ENCODE measurements around the gene ARMC8. TPM values are rescaled to one million over a fixed set of nuclear protein-coding genes. Genes with fewer than 3 reads are reported as not detected.

The ARMC8 gene
- polyA plus RNA-seq, 2 of the 4 experiments (the other 2 are of a cell fraction) = 25.6 to 45.7 TPM

- TF ChIP-seq SREBF2 (IDR thresholded peaks at IDR 0.05) (no peak), JUNB (IDR thresholded peaks at IDR 0.05) (no peak), SMC3 (IDR thresholded peaks at IDR 0.05) (no peak), TP53 (CRISPR knock-in tag; IDR thresholded peaks at IDR 0.05) (no peak), EHMT2 (IDR thresholded peaks at IDR 0.05; ENCODE audit: low read depth) (no peak), KDM1A (IDR thresholded peaks at IDR 0.05; ENCODE audit: low read depth) (no peak), MYC (IDR thresholded peaks at IDR 0.05; ENCODE audit: borderline replicate concordance, low read length) (no peak), GATA3 (IDR thresholded peaks at IDR 0.05; ENCODE audit: borderline replicate concordance) (no peak), FOSL2 (IDR thresholded peaks at IDR 0.05) (no peak), FOSL2 (CRISPR knock-in tag; IDR thresholded peaks at IDR 0.05) (no peak), HDAC2 (IDR thresholded peaks at IDR 0.05) (no peak)
- TF ChIP-seq, protein P1, sequence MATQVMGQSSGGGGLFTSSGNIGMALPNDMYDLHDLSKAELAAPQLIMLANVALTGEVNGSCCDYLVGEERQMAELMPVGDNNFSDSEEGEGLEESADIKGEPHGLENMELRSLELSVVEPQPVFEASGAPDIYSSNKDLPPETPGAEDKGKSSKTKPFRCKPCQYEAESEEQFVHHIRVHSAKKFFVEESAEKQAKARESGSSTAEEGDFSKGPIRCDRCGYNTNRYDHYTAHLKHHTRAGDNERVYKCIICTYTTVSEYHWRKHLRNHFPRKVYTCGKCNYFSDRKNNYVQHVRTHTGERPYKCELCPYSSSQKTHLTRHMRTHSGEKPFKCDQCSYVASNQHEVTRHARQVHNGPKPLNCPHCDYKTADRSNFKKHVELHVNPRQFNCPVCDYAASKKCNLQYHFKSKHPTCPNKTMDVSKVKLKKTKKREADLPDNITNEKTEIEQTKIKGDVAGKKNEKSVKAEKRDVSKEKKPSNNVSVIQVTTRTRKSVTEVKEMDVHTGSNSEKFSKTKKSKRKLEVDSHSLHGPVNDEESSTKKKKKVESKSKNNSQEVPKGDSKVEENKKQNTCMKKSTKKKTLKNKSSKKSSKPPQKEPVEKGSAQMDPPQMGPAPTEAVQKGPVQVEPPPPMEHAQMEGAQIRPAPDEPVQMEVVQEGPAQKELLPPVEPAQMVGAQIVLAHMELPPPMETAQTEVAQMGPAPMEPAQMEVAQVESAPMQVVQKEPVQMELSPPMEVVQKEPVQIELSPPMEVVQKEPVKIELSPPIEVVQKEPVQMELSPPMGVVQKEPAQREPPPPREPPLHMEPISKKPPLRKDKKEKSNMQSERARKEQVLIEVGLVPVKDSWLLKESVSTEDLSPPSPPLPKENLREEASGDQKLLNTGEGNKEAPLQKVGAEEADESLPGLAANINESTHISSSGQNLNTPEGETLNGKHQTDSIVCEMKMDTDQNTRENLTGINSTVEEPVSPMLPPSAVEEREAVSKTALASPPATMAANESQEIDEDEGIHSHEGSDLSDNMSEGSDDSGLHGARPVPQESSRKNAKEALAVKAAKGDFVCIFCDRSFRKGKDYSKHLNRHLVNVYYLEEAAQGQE (IDR thresholded peaks at IDR 0.05) = no peak
- TF ChIP-seq, protein P2, sequence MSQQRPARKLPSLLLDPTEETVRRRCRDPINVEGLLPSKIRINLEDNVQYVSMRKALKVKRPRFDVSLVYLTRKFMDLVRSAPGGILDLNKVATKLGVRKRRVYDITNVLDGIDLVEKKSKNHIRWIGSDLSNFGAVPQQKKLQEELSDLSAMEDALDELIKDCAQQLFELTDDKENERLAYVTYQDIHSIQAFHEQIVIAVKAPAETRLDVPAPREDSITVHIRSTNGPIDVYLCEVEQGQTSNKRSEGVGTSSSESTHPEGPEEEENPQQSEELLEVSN (IDR thresholded peaks at IDR 0.05; ENCODE audit: borderline replicate concordance, low read depth) = no peak
- TF ChIP-seq, protein P3, sequence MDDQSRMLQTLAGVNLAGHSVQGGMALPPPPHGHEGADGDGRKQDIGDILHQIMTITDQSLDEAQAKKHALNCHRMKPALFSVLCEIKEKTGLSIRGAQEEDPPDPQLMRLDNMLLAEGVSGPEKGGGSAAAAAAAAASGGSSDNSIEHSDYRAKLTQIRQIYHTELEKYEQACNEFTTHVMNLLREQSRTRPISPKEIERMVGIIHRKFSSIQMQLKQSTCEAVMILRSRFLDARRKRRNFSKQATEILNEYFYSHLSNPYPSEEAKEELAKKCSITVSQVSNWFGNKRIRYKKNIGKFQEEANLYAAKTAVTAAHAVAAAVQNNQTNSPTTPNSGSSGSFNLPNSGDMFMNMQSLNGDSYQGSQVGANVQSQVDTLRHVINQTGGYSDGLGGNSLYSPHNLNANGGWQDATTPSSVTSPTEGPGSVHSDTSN (IDR thresholded peaks at IDR 0.05) = no peak
- ATAC-seq = no peak
- ChIA-PET CTCF (interaction anchor here (1.7 kb wide), 1 partner anchor 176 kb away, joined by 4 read pairs; no protein-coding TSS in a partner anchor), POLR2A (no interaction called here)
- DNase-seq (ENCODE audit: low read depth in 1 of 2, low spot score in 1 of 2) = no peak
- Histone ChIP-seq H3K9me3 (no peaks in the 10 kb centered on the region), H3K4me3 (no peak overlapping the region), H3K4me2 (no peak overlapping the region), H3K4me1 (no peaks in the 10 kb centered on the region), H3K27ac (no peak overlapping the region)
- no peak for FAIRE-seq
- 89% methylated on average over 9 of the region's 9 CpGs for WGBS (ENCODE audit: missing lambda C conversion rate)
These were observed 57.9 kb downstream of the ARMC8 start for GRCh38 chr3:138245026-138245425.

DNA sequence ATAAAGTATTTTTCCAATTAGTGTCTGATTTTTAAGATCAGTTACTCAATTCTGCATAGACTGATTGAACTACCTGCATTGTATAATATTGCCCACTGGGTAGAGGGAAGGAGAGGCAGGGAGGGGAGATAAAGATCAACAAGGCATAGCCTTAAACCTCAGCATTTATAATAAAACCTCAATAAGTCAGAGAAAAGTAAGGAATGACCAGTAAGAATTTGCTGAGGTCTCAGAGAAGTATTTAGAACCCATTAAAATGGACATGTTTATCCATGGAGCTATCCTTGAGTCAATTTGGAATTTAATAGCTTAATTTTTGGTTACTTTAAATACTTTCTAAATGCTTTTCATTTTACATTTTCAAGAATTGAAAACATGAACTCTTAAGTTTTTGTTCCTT, 62.5 kb downstream of the ARMC8 start:
- DNase-seq (ENCODE audit: low read depth in 1 of 2, low spot score in 1 of 2) = no peak
- no peak for ATAC-seq
- TF ChIP-seq EP300 (IDR thresholded peaks at IDR 0.05) (no peak), SMC3 (IDR thresholded peaks at IDR 0.05) (no peak), POLR2A (IDR thresholded peaks at IDR 0.05; ENCODE audit: low read length) (no peak), RAD21 (conservative IDR thresholded peaks at IDR 0.05 in 1 of 2, IDR thresholded peaks at IDR 0.05 in 1 of 2) (no peak), ZNF302 (CRISPR knock-in tag; IDR thresholded peaks at IDR 0.05) (no peak), RFX5 (IDR thresholded peaks at IDR 0.05) (no peak)
- TF ChIP-seq, protein P4, sequence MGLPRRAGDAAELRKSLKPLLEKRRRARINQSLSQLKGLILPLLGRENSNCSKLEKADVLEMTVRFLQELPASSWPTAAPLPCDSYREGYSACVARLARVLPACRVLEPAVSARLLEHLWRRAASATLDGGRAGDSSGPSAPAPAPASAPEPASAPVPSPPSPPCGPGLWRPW (IDR thresholded peaks at IDR 0.05) = no peak
- Histone ChIP-seq H3K4me1 (peaks cover 7% of the 10 kb centered on the region; the same call in 1 of the 3 replicates), H3K9me3 (no peaks in the 10 kb centered on the region), H3K4me2 (no peak overlapping the region), H3K27ac (no peak overlapping the region), H3K4me3 (no peak overlapping the region)
- ChIA-PET CTCF (interaction anchor here (0.6 kb wide), 1 partner anchor 98 kb away, joined by 4 read pairs; no protein-coding TSS in a partner anchor), POLR2A (no interaction called here)
- no peak for FAIRE-seq

DNA sequence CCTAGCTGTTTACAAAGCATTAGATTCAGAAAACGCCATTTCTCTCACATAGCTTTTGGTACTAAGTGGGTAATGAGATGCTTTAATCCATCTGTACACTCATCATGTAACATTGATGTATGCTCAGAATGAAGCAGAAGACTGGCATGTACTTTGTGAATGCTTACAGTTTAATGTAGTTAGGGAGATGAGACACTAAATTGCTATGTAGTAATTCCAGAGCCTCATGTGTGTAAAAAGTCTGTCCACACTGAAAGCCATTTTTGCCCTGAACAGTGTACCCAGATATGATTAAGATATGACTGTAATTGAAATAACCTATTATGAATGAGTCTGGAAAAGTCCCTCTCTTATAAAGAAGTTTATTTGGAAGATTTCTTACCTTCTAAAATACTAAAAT, 66.5 kb downstream of the ARMC8 start:
- WGBS (ENCODE audit: missing lambda C conversion rate) = 86% methylated on average over 1 of the region's 1 CpG
- DNase-seq (ENCODE audit: low read depth in 1 of 2, low spot score in 1 of 2) (no peak), ATAC-seq (no peak), FAIRE-seq (no peak)
- no peak overlapping the region for H3K27ac ChIP-seq
- CTCF ChIA-PET = no interaction called here
- no peak overlapping the region for H3K4me2 ChIP-seq
- H3K4me1 ChIP-seq = peaks cover 7% of the 10 kb centered on the region; the same call in 1 of the 3 replicates
- no peak overlapping the region for H3K4me3 ChIP-seq
- H3K9me3 ChIP-seq = no peaks in the 10 kb centered on the region
- POLR2A ChIA-PET = no interaction called here
- TF ChIP-seq MAZ (IDR thresholded peaks at IDR 0.05; ENCODE audit: borderline replicate concordance, low read depth, low read length) (no peak), HOXA7 (CRISPR knock-in tag; IDR thresholded peaks at IDR 0.05) (no peak), NPAS2 (CRISPR knock-in tag; IDR thresholded peaks at IDR 0.05; ENCODE audit: borderline replicate concordance) (no peak), TFCP2L1 (CRISPR knock-in tag; IDR thresholded peaks at IDR 0.05) (no peak), HDAC2 (IDR thresholded peaks at IDR 0.05) (no peak), JUNB (IDR thresholded peaks at IDR 0.05) (no peak), GATA3 (IDR thresholded peaks at IDR 0.05; ENCODE audit: borderline replicate concordance) (no peak), CEBPB (IDR thresholded peaks at IDR 0.05) (no peak), KDM1A (IDR thresholded peaks at IDR 0.05; ENCODE audit: low read depth) (no peak)
- TF ChIP-seq, protein P3 (IDR thresholded peaks at IDR 0.05) = no peak
- TF ChIP-seq, protein P5, sequence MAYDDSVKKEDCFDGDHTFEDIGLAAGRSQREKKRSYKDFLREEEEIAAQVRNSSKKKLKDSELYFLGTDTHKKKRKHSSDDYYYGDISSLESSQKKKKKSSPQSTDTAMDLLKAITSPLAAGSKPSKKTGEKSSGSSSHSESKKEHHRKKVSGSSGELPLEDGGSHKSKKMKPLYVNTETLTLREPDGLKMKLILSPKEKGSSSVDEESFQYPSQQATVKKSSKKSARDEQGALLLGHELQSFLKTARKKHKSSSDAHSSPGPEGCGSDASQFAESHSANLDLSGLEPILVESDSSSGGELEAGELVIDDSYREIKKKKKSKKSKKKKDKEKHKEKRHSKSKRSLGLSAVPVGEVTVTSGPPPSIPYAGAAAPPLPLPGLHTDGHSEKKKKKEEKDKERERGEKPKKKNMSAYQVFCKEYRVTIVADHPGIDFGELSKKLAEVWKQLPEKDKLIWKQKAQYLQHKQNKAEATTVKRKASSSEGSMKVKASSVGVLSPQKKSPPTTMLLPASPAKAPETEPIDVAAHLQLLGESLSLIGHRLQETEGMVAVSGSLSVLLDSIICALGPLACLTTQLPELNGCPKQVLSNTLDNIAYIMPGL (CRISPR knock-in tag; IDR thresholded peaks at IDR 0.05; ENCODE audit: borderline replicate concordance) = no peak
- TF ChIP-seq, protein P6, sequence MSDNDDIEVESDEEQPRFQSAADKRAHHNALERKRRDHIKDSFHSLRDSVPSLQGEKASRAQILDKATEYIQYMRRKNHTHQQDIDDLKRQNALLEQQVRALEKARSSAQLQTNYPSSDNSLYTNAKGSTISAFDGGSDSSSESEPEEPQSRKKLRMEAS (IDR thresholded peaks at IDR 0.05) = no peak
